ENCODE results near the gene SLC25A13.

DNA sequence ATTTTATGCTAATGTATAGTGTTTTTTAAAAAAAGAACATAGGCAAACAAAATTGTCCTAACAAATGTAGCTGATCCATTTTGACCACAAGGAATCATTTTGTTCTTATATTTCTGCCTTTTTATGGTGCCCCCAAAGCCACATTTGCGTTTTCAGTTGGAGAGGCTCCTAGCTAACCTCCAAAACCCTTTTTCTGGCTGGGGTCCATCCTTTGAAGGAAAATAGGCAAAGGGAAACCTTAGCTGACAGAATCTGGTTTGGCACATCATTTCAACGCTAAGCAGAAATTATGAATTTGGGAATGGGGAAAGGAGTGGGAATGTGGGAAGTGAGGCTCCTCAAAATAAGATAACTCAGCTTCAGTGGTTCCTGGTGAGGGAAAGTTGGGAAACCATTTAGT is 25.6 kb upstream of the SLC25A13 start:
- TF ChIP-seq, protein P1, sequence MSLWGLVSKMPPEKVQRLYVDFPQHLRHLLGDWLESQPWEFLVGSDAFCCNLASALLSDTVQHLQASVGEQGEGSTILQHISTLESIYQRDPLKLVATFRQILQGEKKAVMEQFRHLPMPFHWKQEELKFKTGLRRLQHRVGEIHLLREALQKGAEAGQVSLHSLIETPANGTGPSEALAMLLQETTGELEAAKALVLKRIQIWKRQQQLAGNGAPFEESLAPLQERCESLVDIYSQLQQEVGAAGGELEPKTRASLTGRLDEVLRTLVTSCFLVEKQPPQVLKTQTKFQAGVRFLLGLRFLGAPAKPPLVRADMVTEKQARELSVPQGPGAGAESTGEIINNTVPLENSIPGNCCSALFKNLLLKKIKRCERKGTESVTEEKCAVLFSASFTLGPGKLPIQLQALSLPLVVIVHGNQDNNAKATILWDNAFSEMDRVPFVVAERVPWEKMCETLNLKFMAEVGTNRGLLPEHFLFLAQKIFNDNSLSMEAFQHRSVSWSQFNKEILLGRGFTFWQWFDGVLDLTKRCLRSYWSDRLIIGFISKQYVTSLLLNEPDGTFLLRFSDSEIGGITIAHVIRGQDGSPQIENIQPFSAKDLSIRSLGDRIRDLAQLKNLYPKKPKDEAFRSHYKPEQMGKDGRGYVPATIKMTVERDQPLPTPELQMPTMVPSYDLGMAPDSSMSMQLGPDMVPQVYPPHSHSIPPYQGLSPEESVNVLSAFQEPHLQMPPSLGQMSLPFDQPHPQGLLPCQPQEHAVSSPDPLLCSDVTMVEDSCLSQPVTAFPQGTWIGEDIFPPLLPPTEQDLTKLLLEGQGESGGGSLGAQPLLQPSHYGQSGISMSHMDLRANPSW (CRISPR knock-in tag; conservative IDR thresholded peaks at IDR 0.05; ENCODE audit: low read depth): no peak
- TF ChIP-seq, protein P2, sequence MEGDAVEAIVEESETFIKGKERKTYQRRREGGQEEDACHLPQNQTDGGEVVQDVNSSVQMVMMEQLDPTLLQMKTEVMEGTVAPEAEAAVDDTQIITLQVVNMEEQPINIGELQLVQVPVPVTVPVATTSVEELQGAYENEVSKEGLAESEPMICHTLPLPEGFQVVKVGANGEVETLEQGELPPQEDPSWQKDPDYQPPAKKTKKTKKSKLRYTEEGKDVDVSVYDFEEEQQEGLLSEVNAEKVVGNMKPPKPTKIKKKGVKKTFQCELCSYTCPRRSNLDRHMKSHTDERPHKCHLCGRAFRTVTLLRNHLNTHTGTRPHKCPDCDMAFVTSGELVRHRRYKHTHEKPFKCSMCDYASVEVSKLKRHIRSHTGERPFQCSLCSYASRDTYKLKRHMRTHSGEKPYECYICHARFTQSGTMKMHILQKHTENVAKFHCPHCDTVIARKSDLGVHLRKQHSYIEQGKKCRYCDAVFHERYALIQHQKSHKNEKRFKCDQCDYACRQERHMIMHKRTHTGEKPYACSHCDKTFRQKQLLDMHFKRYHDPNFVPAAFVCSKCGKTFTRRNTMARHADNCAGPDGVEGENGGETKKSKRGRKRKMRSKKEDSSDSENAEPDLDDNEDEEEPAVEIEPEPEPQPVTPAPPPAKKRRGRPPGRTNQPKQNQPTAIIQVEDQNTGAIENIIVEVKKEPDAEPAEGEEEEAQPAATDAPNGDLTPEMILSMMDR (IDR thresholded peaks at IDR 0.05): no peak
- TF ChIP-seq ZNF423 (CRISPR knock-in tag; IDR thresholded peaks at IDR 0.05) (no peak), NR3C1 (CRISPR knock-in tag; conservative IDR thresholded peaks at IDR 0.05; ENCODE audit: low read depth) (no peak)
